ENCODE data around the gene KLHL26. TPM values are rescaled to one million over a fixed set of nuclear protein-coding genes. Genes with fewer than 3 reads are reported as not detected.
A peak's percentile ranks its signal among the peaks of the same experiment; 100 is the strongest.

The KLHL26 gene
- total and polyA plus RNA-seq, 9 of the 15 experiments (the other 6 are each of a cell fraction or from before 2014, with no cell fraction given): 0.13 to 13.3 (median 1.4) TPM

DNA sequence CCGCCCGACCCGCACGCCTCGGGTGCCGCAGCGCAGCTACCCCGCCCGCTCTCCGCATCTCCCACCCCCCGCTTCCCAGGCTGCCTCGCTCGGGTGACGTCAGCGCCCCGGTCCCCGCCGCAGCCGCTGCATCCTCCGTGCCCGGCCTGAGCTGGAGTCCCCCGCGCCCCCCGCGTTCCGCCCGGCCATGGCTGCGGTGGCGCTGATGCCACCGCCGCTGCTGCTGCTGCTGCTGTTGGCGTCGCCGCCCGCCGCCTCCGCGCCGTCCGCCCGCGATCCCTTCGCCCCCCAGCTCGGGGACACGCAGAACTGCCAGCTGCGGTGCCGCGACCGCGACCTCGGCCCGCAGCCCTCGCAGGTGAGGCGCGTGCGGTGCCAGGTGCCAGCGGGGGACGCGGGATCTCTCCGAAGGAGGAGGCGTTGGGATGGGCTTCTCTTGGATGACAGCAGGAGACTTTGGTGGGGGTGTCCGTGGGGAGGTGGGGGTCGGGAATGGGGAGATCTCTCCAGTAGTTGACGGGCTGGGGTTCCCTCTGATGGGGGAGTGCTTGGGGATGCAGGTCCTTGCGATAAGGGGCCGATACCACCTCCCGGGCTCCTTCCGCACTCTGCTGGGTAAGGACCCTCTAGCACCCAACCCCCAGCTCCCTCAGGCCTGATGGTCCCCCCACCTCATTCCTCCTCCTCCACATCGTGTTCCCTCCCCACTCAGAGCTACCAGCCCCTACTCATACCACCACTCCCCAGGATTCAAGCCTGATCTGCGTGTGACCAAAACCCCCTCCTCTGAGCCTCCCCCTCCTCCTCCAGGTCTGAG lies 23.8 kb upstream of the KLHL26 start, which contains the start of gene TMEM59L:
TSS of gene TMEM59L (plus strand) at position 99 of the 817 bp plus-strand sequence. CDS start at position 188, 89 bp downstream.
- Histone ChIP-seq H3K9me1 (ENCODE audit: control insufficient read depth, insufficient read depth, low read length) (no peaks in the 10 kb centered on the region), H3K9me3 (replicated peaks; ENCODE audit: control insufficient read depth, insufficient read depth, low read depth, low read length) (no peaks in the 10 kb centered on the region), H3K9ac (ENCODE audit: insufficient read depth in 1 of 2, low read depth in 2 of 2, low read length in 2 of 2) (0 out of 4 replicates have a peak within 1 kb of the TSS, but pooled peaks of 1 of the 2 experiments have one; percentile 6), H3K4me2 (ENCODE audit: insufficient read depth, low read length) (peak within 1 kb of the TSS; percentile 23; the same call in 1 of the 2 replicates), H3K4me3 (no peak within 1 kb of the TSS), H3K27ac (ENCODE audit: extremely low read depth, low read depth, low read length) (no peak within 1 kb of the TSS), H3K79me2 (ENCODE audit: control insufficient read depth, insufficient read depth, low read length) (no peaks in the 10 kb centered on the region), H3K4me1 (replicated peaks in 1 of 2; ENCODE audit: control insufficient read depth in 2 of 2, insufficient read depth in 2 of 2, low read length in 2 of 2) (peaks cover 0 to 41% of the 10 kb centered on the region in 2 experiments; a peak in 2 of 5 replicates), H3K36me3 (ENCODE audit: control insufficient read depth, insufficient read depth, low read length) (no peaks in the 10 kb centered on the region), H4K20me1 (replicated peaks; ENCODE audit: control insufficient read depth, insufficient read depth, low read length) (peaks cover 23% of the 10 kb centered on the region), H2AFZ (ENCODE audit: low read depth, low read length) (no peak within 1 kb of the TSS), H3K27me3 (ENCODE audit: control insufficient read depth in 2 of 2, insufficient read depth in 2 of 2, low read length in 2 of 2) (peaks cover 45 to 78% of the 10 kb centered on the region in 2 experiments)
- FAIRE-seq (no peak), ATAC-seq (no peak; the same call in 1 of the 3 replicates), DNase-seq (ENCODE audit: extremely low read depth in 1 of 4, low spot score in 3 of 4) (peak in 2 of 4 experiments; percentile 64 to 67)
- TF ChIP-seq ATF1 (CRISPR knock-in tag; IDR thresholded peaks at IDR 0.05) (no peak), ATF1 (tag; IDR thresholded peaks at IDR 0.05) (peak; percentile 42; the same call in 1 of the 2 replicates), CREM (IDR thresholded peaks at IDR 0.05; ENCODE audit: low read depth) (peak; percentile 57; the same call in 1 of the 2 replicates), ZNF764 (CRISPR knock-in tag; IDR thresholded peaks at IDR 0.05; ENCODE audit: low read depth) (no peak), CCAR2 (IDR thresholded peaks at IDR 0.05; ENCODE audit: low read depth, low read length) (no peak), SMAD4 (CRISPR knock-in tag; conservative IDR thresholded peaks at IDR 0.05) (no peak), ZBTB7A (IDR thresholded peaks at IDR 0.05; ENCODE audit: borderline replicate concordance, control insufficient read depth, low read depth, low read length) (0 out of 2 replicates have a peak, but pooled peaks have one; percentile 15), MED1 (CRISPR knock-in tag; IDR thresholded peaks at IDR 0.05; ENCODE audit: borderline replicate concordance) (no peak), CBX2 (IDR thresholded peaks at IDR 0.05; ENCODE audit: insufficient read depth, low read length, poor library complexity, severe bottlenecking) (no peak), ATF7 (IDR thresholded peaks at IDR 0.05) (peak; percentile 39; the same call in 1 of the 2 replicates)
- TF ChIP-seq, protein P1, sequence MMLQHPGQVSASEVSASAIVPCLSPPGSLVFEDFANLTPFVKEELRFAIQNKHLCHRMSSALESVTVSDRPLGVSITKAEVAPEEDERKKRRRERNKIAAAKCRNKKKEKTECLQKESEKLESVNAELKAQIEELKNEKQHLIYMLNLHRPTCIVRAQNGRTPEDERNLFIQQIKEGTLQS (IDR thresholded peaks at IDR 0.05): peak; percentile 48; the same call in 1 of the 2 replicates
- TF ChIP-seq, protein P1 (CRISPR knock-in tag; conservative IDR thresholded peaks at IDR 0.05): no peak
- ChIA-PET CTCF (ENCODE audit: low intra/inter-chr PET ratio) (no interaction called here), POLR2A (interaction anchor here (0.5 to 1.2 kb wide), 2 partner anchors 11 to 19 kb away, joined by 3 read pairs; no protein-coding TSS in a partner anchor)
- no TSS peak for BruUV-seq (replicated peaks)
- WGBS (ENCODE audit: insufficient coverage, low coverage, missing lambda C conversion rate): 4% methylated on average over 29 of the region's 70 CpGs
- in situ Hi-C loops (cut with MboI) (no loop called here), intact Hi-C loops (cut with micrococcal nuclease) (no loop called here)
